OCI-LY7 (cell line): ENCODE measurements around the gene LTA4H. TPM values are rescaled to one million over a fixed set of nuclear protein-coding genes. Genes with fewer than 3 reads are reported as not detected.

ENCODE experiments used
- BruUV-seq: library from RNA; stranded (reverse); fragments of 400-500 nt; replicated peaks from 2 replicates; lab custom pipeline; 2021; lab: Mats Ljungman, UMichigan
- CTCF ChIA-PET: fragments of 300-600 bp; sonication (Branson Sonifier 250); formaldehyde crosslinking; loops from one replicate; lab custom pipeline; 2022; ENCODE audit warnings: antibody characterized with exemption; ENCODE audit not compliant: unreplicated experiment; lab: Charles Lee
- POLR2A ChIA-PET: fragments of 300-600 bp; sonication (Branson Sonifier 250); formaldehyde crosslinking; loops from one replicate; lab custom pipeline; 2022; ENCODE audit warnings: antibody characterized with exemption; lab: Charles Lee
- DNase-seq: peaks from one replicate; pipeline ENCODE4 v3.0.0-alpha.2; 2015; ENCODE audit warnings: low spot score
- H2AFZ ChIP-seq: fragments of 200-600 bp; sonication (generic), shearing (Covaris generic); 2 replicates; pipeline ENCODE4 v1.6.1; 2014; ENCODE audit warnings: mild to moderate bottlenecking, antibody characterized with exemption, low read length, moderate library complexity
- H3K27ac ChIP-seq: fragments of 200-600 bp; sonication (generic); 2 replicates; pipeline ENCODE4 v1.5.1; 2014; ENCODE audit warnings: mixed run types, low read depth, mild to moderate bottlenecking, moderate library complexity, low read length, inconsistent platforms; ENCODE audit not compliant: poor library complexity, severe bottlenecking
- H3K36me3 ChIP-seq: fragments of 200-600 bp; sonication (generic); 2 replicates; pipeline ENCODE4 v1.6.1; 2014; ENCODE audit warnings: mild to moderate bottlenecking, antibody characterized with exemption, low read length, moderate library complexity, mixed read lengths; ENCODE audit not compliant: insufficient read depth
- H3K4me1 ChIP-seq: fragments of 200-600 bp; sonication (generic); 2 replicates; pipeline ENCODE4 v1.5.1; 2014; ENCODE audit warnings: mild to moderate bottlenecking, low read length; ENCODE audit not compliant: insufficient read depth, poor library complexity, severe bottlenecking
- H3K4me2 ChIP-seq: fragments of 200-600 bp; sonication (generic); 2 replicates; pipeline ENCODE4 v1.6.1; 2014; ENCODE audit warnings: mild to moderate bottlenecking, low read length
- H3K4me3 ChIP-seq: fragments of 200-600 bp; sonication (generic); 2 replicates; pipeline ENCODE4 v1.5.1; 2014; ENCODE audit warnings: mild to moderate bottlenecking, low read depth, low read length; ENCODE audit not compliant: poor library complexity, severe bottlenecking
- H3K79me2 ChIP-seq: fragments of 200-600 bp; sonication (generic); 2 replicates; pipeline ENCODE4 v1.6.1; 2016; ENCODE audit warnings: low read depth, mild to moderate bottlenecking, low read length, moderate library complexity, mixed read lengths; ENCODE audit not compliant: insufficient read depth
- H3K9me2 ChIP-seq: fragments of 200-600 bp; sonication (generic); 2 replicates; pipeline ENCODE4 v1.6.1; 2016; ENCODE audit warnings: mild to moderate bottlenecking, low read length, mixed read lengths; ENCODE audit not compliant: insufficient read depth
- H3K9me3 ChIP-seq: fragments of 200-600 bp; sonication (generic); 2 replicates; pipeline ENCODE4 v1.6.1; 2014; ENCODE audit warnings: mild to moderate bottlenecking, mixed run types, low read length, mixed read lengths
- H4K20me1 ChIP-seq: fragments of 200-600 bp; sonication (generic); 2 replicates; pipeline ENCODE4 v1.6.1; 2014; ENCODE audit warnings: mild to moderate bottlenecking, antibody characterized with exemption, low read length, moderate library complexity, mixed read lengths; ENCODE audit not compliant: insufficient read depth
- CTCF ChIP-seq: fragments of 200-600 bp; sonication (generic); conservative IDR thresholded peaks from 2 replicates; pipeline ENCODE4 v1.5.1; 2014; ENCODE audit warnings: mild to moderate bottlenecking, antibody characterized with exemption, low read length, moderate library complexity, mixed read lengths
- EZH2phosphoT487 ChIP-seq: fragments of 200-600 bp; sonication (generic); IDR thresholded peaks from 2 replicates; pipeline ENCODE4 v1.6.1; 2018; ENCODE audit warnings: low read depth, borderline replicate concordance, mild to moderate bottlenecking, mixed run types, antibody characterized with exemption, low read length, moderate library complexity, mixed read lengths
- intact Hi-C: fragments of 100-400 bp; cut with micrococcal nuclease; formaldehyde crosslinking; loops from one replicate; pipeline ENCODE4 v1.10.0; 2022; ENCODE audit not compliant: unreplicated experiment
- total RNA-seq, 2 experiments: library from RNA; depleted of rRNA in 1 of 2; stranded (reverse); fragments of >200 nt in 1 of 2; shearing (Covaris generic) in 1 of 2; gene quantifications; 2 replicates each; pipeline ENCODE4 v1.2.3, GENCODE V29; 2014 to 2022

Gene LTA4H
- total RNA-seq, 2 experiments from 2014 or later: 86.7 to 122 TPM

- POLR2A ChIA-PET: interaction anchor here (1.5 kb wide), 1 partner anchor 16 kb away, joined by 4 read pairs; no protein-coding TSS in a partner anchor
- TF ChIP-seq EZH2phosphoT487: no peak
- TF ChIP-seq CTCF: no peak
Observed at GRCh38 chr12:96064966-96065365, 29.6 kb upstream of the LTA4H start.

GRCh38 chr12:96064271-96064670 is 28.9 kb upstream of the LTA4H start:
- CTCF ChIA-PET: interaction anchor here (1.3 kb wide), 1 partner anchor 151 kb away, joined by 6 read pairs; no protein-coding TSS in a partner anchor
- TF ChIP-seq EZH2phosphoT487: no peak
- no peak for TF ChIP-seq CTCF
- Histone ChIP-seq H3K9me3 (no peaks in the 10 kb centered on the region), H3K79me2 (no peaks in the 10 kb centered on the region), H3K27ac (no peak overlapping the region), H3K4me3 (no peak overlapping the region), H3K4me2 (no peak overlapping the region), H3K36me3 (no peaks in the 10 kb centered on the region), H4K20me1 (no peaks in the 10 kb centered on the region), H2AFZ (no peak overlapping the region), H3K9me2 (no peaks in the 10 kb centered on the region), H3K4me1 (peaks cover 6% of the 10 kb centered on the region)
- no peak for DNase-seq
- BruUV-seq: no TSS peak
- POLR2A ChIA-PET: interaction anchor here (0.6 to 0.9 kb wide), 3 partner anchors 13 to 147 kb away, joined by 3 to 4 read pairs (median 4); no protein-coding TSS in a partner anchor
- intact Hi-C loops: no loop called here

More at GRCh38 chr12:96064966-96065365, 29.6 kb upstream of the LTA4H start:
- Histone ChIP-seq H4K20me1 (no peaks in the 10 kb centered on the region), H3K9me3 (no peaks in the 10 kb centered on the region), H3K4me3 (no peak overlapping the region), H3K36me3 (no peaks in the 10 kb centered on the region), H3K9me2 (no peaks in the 10 kb centered on the region), H3K27ac (no peak overlapping the region), H3K4me1 (peaks cover 6% of the 10 kb centered on the region), H3K79me2 (no peaks in the 10 kb centered on the region), H2AFZ (no peak overlapping the region), H3K4me2 (no peak overlapping the region)
- no TSS peak for BruUV-seq
- intact Hi-C loops: no loop called here
- DNase-seq: no peak
- CTCF ChIA-PET: interaction anchor here (1.3 kb wide), 1 partner anchor 151 kb away, joined by 6 read pairs; no protein-coding TSS in a partner anchor

GRCh38 chr12:96063046-96063445 is 27.7 kb upstream of the LTA4H start:
- Histone ChIP-seq H3K4me2 (no peak overlapping the region), H3K9me2 (no peaks in the 10 kb centered on the region), H3K79me2 (no peaks in the 10 kb centered on the region), H3K9me3 (no peaks in the 10 kb centered on the region), H2AFZ (no peak overlapping the region), H4K20me1 (no peaks in the 10 kb centered on the region), H3K4me3 (no peak overlapping the region), H3K36me3 (no peaks in the 10 kb centered on the region), H3K4me1 (peaks cover 6% of the 10 kb centered on the region), H3K27ac (no peak overlapping the region)
- ChIA-PET CTCF (no interaction called here), POLR2A (no interaction called here)
- TF ChIP-seq EZH2phosphoT487 (no peak), CTCF (peak; percentile 61)
- BruUV-seq: no TSS peak
- intact Hi-C loops: loop anchor here (2.0 kb wide), 1 partner anchor 70 kb away; no protein-coding TSS in a partner anchor
- peak; percentile 25 for DNase-seq
